ENCODE results near the gene TAS2R41.

TAS2R41 gene

DNA sequence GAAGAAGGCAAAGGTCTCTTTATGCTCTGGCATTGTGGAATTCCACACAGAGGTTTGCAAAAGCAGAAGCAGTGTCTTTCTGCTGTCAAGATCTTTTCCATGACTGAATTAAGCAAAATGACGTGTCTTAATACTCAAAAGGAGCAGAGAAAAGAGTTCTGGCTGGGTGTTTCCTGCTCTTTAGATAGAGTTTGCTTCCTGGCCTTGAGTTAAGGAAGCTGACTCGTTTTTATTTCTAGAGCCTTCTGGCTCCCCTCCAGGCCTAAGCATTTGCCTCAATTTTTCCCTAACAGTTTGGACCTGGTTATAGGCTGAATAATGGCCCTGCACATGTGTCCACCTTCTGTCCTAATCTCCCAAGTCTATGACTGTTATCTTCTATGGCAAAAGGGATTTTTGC, 21.6 kb downstream of the TAS2R41 start:
- Histone ChIP-seq H3K36me3 (ENCODE audit: control insufficient read depth, low read length) (no peaks in the 10 kb centered on the region), H3K4me3 (ENCODE audit: low read length) (no peak overlapping the region), H3K9me2 (replicated peaks; ENCODE audit: control insufficient read depth, low read length) (no peaks in the 10 kb centered on the region; the same call in 1 of the 2 replicates), H3K9me3 (ENCODE audit: control insufficient read depth, insufficient read depth, low read length) (no peaks in the 10 kb centered on the region), H3F3A (ENCODE audit: control insufficient read depth, insufficient read depth) (no peaks in the 10 kb centered on the region), H3K4me2 (ENCODE audit: low read length) (no peak overlapping the region), H3K27me3 (ENCODE audit: control insufficient read depth, low read length) (peaks cover 23% of the 10 kb centered on the region), H3K79me2 (ENCODE audit: control insufficient read depth, low read length) (no peaks in the 10 kb centered on the region), H3K4me1 (ENCODE audit: control insufficient read depth, low read length) (no peaks in the 10 kb centered on the region), H3K27ac (ENCODE audit: low read depth, low read length) (no peak overlapping the region), H4K20me1 (ENCODE audit: control insufficient read depth, insufficient read depth, low read depth, low read length) (no peaks in the 10 kb centered on the region)
- TF ChIP-seq, protein P1, sequence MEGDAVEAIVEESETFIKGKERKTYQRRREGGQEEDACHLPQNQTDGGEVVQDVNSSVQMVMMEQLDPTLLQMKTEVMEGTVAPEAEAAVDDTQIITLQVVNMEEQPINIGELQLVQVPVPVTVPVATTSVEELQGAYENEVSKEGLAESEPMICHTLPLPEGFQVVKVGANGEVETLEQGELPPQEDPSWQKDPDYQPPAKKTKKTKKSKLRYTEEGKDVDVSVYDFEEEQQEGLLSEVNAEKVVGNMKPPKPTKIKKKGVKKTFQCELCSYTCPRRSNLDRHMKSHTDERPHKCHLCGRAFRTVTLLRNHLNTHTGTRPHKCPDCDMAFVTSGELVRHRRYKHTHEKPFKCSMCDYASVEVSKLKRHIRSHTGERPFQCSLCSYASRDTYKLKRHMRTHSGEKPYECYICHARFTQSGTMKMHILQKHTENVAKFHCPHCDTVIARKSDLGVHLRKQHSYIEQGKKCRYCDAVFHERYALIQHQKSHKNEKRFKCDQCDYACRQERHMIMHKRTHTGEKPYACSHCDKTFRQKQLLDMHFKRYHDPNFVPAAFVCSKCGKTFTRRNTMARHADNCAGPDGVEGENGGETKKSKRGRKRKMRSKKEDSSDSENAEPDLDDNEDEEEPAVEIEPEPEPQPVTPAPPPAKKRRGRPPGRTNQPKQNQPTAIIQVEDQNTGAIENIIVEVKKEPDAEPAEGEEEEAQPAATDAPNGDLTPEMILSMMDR (IDR thresholded peaks at IDR 0.05; ENCODE audit: low read depth, low read length, poor library complexity, severe bottlenecking): no peak

DNA sequence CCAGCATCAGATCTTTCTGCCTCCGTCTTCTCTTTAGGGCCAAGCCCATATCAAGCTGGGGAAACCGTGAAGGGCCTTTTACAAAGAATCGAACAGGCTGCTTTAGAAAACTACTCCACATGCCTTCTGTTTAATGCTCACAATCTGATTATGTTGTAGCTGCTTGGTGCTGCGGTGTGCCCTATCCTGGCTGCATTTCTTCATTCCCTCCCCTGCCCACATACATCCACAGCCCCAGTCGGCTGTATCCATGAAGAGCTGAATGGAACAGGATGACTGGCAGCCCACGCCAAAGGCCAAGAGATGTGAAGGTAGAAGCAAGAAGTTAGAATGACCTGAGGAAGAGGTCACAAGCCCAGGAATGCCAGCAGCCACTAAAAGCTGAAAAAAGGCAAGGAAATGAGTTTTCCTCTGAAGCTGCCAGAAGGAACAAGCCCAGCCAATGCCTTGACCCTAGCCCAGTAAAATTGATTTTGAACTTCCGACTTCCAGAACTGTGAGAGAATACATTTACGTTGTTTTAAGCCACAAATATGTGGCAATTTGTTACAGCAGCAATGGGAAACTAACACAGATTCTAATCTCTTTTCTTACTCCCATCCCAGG, 22.2 kb downstream of the TAS2R41 start:
- TF ChIP-seq, protein P1 (IDR thresholded peaks at IDR 0.05; ENCODE audit: low read depth, low read length, poor library complexity, severe bottlenecking): no peak
- no peak for TF ChIP-seq EZH2phosphoT487 (IDR thresholded peaks at IDR 0.05; ENCODE audit: borderline replicate concordance, low read length)
- Histone ChIP-seq H4K20me1 (ENCODE audit: control insufficient read depth, insufficient read depth, low read depth, low read length) (no peaks in the 10 kb centered on the region), H3K4me3 (ENCODE audit: low read length) (no peak overlapping the region), H3K4me1 (ENCODE audit: control insufficient read depth, low read length) (no peaks in the 10 kb centered on the region), H3K27me3 (ENCODE audit: control insufficient read depth, low read length) (peaks cover 24% of the 10 kb centered on the region), H3F3A (ENCODE audit: control insufficient read depth, insufficient read depth) (no peaks in the 10 kb centered on the region), H3K9me2 (replicated peaks; ENCODE audit: control insufficient read depth, low read length) (no peaks in the 10 kb centered on the region; the same call in 1 of the 2 replicates), H3K79me2 (ENCODE audit: control insufficient read depth, low read length) (no peaks in the 10 kb centered on the region), H3K27ac (ENCODE audit: low read depth, low read length) (no peak overlapping the region), H3K4me2 (ENCODE audit: low read length) (no peak overlapping the region), H3K9me3 (ENCODE audit: control insufficient read depth, insufficient read depth, low read length) (no peaks in the 10 kb centered on the region), H3K36me3 (ENCODE audit: control insufficient read depth, low read length) (no peaks in the 10 kb centered on the region)

DNA sequence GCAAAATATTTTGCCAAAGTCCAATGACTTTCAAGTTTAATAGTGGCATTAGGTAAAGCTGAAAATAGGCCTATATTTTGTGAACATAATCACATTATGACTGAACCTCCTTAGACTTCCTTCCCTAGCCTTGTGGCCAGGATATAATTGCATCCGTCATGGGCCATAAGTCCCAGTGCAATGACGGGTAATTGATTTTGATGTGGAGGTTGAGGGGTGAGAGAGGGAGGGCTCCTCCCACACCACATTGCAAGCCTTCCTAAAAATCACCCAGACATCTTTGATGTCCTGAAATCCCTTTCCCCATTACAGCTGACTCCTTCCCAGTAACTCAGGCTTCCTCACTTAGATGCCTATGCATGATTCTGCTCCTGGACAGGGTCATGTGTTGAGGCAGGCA, 25.6 kb downstream of the TAS2R41 start:
- no peaks in the 10 kb centered on the region for H3K9me2 ChIP-seq (replicated peaks; ENCODE audit: control insufficient read depth, low read length)
- no peak for TF ChIP-seq EZH2phosphoT487 (IDR thresholded peaks at IDR 0.05; ENCODE audit: borderline replicate concordance, low read length)
- TF ChIP-seq, protein P1 (IDR thresholded peaks at IDR 0.05; ENCODE audit: low read depth, low read length, poor library complexity, severe bottlenecking): no peak
- H3K4me1 ChIP-seq (ENCODE audit: control insufficient read depth, low read length): no peaks in the 10 kb centered on the region

More for the DNA sequence above, 25.6 kb downstream of the TAS2R41 start:
- H3K9me3 ChIP-seq (ENCODE audit: control insufficient read depth, insufficient read depth, low read length): no peaks in the 10 kb centered on the region
- no peak overlapping the region for H3K27ac ChIP-seq (ENCODE audit: low read depth, low read length)
- no peaks in the 10 kb centered on the region for H3K79me2 ChIP-seq (ENCODE audit: control insufficient read depth, low read length)
- H3K27me3 ChIP-seq (ENCODE audit: control insufficient read depth, low read length): peaks cover 26% of the 10 kb centered on the region
- H3K36me3 ChIP-seq (ENCODE audit: control insufficient read depth, low read length): no peaks in the 10 kb centered on the region
- no peak overlapping the region for H3K4me2 ChIP-seq (ENCODE audit: low read length)
- no peaks in the 10 kb centered on the region for H3F3A ChIP-seq (ENCODE audit: control insufficient read depth, insufficient read depth)
- H3K4me3 ChIP-seq (ENCODE audit: low read length): no peak overlapping the region
- no peaks in the 10 kb centered on the region for H4K20me1 ChIP-seq (ENCODE audit: control insufficient read depth, insufficient read depth, low read depth, low read length)
